LNCAP (cell line): ENCODE data around the gene ELOVL2.

ENCODE experiments used
- TF ChIP-seq, protein P1 (sequence below): fragments of 450-650 bp; IDR thresholded peaks from 2 replicates; pipeline ENCODE4 v1.5.1; 2017; ENCODE audit warnings: mild to moderate bottlenecking

The ELOVL2 gene

DNA sequence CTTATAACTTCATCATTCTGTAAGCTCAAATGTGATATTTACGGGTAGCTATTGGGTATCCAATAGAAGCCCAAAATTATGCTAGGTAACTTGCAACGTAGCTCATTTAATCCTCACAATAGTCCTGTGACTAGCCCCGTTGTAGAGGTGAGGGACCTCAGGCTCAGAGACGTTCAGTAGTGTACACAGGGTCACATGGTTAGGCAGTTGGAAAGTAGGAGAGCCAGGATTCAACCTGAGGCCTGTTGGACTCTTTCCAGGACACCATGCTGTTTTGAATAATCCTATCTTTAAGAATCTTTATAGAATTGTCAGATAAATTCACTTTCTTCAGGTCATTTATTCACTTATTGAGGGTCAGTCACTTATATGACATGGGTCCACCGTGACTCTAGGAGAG lies 9.2 kb upstream of the ELOVL2 start:
- TF ChIP-seq, protein P1, sequence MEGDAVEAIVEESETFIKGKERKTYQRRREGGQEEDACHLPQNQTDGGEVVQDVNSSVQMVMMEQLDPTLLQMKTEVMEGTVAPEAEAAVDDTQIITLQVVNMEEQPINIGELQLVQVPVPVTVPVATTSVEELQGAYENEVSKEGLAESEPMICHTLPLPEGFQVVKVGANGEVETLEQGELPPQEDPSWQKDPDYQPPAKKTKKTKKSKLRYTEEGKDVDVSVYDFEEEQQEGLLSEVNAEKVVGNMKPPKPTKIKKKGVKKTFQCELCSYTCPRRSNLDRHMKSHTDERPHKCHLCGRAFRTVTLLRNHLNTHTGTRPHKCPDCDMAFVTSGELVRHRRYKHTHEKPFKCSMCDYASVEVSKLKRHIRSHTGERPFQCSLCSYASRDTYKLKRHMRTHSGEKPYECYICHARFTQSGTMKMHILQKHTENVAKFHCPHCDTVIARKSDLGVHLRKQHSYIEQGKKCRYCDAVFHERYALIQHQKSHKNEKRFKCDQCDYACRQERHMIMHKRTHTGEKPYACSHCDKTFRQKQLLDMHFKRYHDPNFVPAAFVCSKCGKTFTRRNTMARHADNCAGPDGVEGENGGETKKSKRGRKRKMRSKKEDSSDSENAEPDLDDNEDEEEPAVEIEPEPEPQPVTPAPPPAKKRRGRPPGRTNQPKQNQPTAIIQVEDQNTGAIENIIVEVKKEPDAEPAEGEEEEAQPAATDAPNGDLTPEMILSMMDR = no peak

DNA sequence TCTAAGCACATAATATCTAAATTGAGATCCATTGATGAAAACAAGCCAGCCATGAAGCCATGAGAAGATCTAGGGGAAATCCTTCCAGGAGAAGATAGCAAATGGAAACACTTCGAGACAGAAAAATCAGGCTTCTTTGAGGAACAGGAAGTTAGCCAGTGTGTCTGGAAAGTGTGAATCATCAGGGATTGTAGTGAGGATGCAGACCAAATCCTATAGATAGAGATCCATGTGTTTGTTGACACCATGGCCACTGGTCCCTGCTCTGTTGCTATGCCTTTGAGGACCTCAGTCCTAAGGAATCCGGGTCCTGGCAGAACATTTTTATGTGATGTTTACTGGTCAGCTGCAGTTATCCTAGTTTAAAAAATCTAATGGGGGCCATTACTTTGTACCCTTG lies 6.6 kb upstream of the ELOVL2 start:
- TF ChIP-seq, protein P1 = no peak

DNA sequence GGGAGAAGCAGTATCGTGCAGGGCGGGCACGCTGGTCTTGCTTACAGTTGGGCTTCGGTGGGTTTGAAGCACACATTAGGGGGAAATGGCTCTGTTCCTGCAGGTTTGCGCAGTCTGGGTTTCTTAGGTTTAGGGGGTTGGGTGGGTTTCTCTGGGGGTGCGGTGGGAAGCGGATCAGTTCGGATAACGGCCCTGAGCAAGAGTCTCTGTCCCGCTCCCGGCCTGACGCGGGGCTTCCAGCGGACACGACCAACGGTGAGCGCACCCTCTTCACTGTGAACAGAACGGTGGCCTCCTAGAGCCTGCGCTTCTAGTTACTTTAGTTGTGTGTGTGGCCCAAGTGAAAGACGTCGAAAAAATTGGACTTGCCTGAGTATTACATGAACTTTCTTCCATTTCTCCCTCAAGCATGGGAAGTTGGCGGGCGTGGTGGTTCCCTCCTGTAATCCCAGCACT lies 635 bp upstream of the ELOVL2 start:
- TF ChIP-seq, protein P1 = no peak

DNA sequence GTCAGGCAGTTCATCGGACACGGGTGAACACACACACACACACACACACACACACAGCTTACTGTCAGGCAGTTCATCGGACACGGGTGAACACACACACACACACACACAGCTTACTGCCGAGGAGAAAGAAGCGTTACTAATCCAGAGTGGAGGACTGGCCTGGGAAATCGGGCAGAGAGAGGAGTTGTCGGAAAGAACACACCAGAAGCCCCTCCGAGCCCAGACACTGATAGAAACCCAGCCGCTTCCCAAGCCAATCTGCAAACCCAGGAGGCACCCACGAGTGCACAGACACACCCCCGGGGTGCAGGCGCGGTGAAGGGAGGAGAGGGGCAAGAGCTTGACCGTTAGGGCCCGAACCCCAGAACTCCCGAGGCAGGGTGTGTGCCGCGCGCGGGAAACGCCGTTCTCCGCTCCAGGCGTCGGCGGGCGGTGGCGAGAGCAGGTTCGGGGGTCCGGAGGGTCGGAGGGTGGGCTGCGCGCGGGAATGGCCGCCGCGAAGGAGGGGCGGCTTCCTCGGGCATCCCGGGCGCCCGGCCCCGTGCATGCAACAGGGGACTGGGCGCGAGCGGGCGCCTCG lies 636 bp downstream of the ELOVL2 start:
- TF ChIP-seq, protein P1 = no peak

DNA sequence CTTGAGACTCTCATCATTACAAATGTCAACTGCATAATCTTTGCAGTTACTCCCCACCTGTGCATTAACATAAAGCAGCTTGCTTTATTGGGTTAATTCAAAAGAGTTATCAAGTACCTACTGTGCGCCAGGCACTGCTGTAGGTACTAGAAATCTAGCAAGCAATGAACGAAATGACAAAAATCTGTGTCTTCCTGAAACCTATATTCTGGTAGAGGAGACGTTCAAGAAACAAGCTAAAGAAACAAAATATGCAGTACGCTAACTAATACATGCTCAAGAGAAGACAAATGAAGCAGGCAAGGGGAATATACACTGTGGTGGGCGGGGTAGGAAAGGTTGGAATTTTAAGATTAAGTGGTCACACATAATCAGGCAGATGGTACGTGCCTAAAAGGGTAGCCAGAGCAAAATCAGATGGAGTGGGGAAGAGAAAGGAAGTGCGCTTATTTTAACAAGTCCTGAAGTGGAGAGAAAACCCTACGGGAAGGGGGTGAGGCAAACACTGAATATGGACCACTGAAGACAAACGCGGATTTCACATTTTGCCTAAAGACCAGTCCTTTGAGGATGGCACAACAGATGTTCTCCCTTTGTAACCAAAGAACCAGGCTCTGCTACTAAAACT lies 1.2 kb downstream of the ELOVL2 start:
- TF ChIP-seq, protein P1 = no peak

DNA sequence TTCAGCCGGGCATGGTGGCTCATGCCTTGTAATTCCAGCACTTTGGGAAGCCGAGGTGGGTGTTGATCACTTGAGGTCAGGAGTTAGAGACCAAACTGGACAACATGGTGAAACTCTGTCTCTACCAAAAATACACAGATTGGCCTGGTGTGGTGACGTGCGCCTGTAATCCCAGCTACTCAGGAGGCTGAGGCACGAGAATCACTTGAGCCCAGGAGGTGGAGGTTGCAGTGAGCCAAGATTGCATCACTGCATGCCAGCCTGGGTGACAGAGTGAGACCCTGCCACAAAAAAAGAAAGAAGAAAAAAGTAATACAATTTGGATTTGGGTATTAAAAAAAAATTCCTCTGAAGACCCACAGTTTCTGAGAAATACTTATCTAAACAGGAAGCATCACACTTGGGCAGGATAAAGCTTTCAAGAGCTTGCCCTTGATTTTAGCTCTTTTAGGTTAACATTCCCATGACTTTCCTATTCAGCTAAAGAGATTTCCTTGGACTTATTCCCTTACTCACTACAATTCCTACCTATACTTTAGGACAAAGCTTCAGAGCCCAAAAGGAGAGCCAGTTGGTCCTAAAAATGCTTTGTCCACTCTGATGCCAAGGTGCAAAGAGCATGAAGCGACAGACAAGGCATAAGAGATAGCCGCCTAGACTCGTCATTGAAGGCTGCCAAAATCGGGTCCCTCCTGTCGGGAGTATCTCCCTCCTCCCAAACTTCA lies 1.9 kb downstream of the ELOVL2 start:
- TF ChIP-seq, protein P1 = no peak

DNA sequence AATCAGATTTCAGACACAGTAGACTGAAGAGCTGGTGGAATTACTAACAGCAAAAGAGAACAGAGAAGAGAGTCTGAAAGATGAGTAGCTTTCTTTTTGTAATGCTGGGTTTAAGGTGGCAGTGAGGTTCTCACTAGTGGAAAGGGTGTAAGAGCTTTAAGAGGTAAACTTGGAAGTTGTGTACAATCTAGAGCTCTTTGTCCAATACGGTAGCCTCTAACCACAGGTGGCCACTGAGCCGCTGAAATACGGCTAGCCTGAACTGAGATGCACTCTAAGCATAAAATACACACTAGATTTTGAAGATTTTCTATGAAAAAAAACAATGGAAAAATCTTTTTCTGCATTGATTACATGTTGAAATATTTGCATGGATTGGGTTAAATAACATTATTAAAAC lies 4.0 kb downstream of the ELOVL2 start:
- TF ChIP-seq, protein P1 = no peak
